C4-2B (cell line): ENCODE data around the gene PLAGL2.

Source experiments
- CTCF ChIP-seq: fragments of 450-650 bp; conservative IDR thresholded peaks from 2 replicates; pipeline ENCODE4 v1.5.1; 2017; ENCODE audit warnings: mild to moderate bottlenecking
- ZFX ChIP-seq: fragments of 450-650 bp; IDR thresholded peaks from 2 replicates; pipeline ENCODE4 v1.6.1; 2017

- TF ChIP-seq CTCF (no peak), ZFX (no peak)
These were observed 7.6 kb upstream of the PLAGL2 start for GRCh38 chr20:32215147-32215546.
